ENCODE measurements around the gene MAPK4.

- TF ChIP-seq CTCF (conservative IDR thresholded peaks at IDR 0.05), result no peak
- TF ChIP-seq EZH2 (IDR thresholded peaks at IDR 0.05; ENCODE audit: low read depth), result no peak
Observed at GRCh38 chr18:50704357-50704940, 144.6 kb downstream of the MAPK4 start.
